Measurements from ENCODE around the gene CPN1.

The CPN1 gene

DNA sequence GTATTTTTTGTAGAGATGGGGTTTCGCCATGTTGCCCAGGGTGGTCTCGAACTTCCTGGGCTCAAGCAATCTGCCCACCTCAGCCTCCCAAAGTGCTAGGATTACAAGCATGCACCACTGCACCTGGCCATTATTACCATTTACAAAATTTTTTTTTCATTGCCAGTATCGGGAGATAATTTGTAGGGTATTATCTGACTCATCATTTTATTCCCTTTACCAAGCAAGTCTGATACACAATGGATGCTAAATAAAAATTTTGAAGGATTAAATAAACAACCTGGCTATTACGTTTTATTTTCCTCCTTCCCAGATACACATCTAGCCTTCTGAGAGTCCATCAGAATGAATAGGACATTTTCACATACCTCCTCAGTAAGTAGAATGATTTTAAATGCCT lies 38.1 kb upstream of the CPN1 start:
- Histone ChIP-seq H3K9ac (ENCODE audit: insufficient read length) (no peak overlapping the region), H3K27ac (no peak overlapping the region), H3K4me3 (no peak overlapping the region), H3K36me3 (ENCODE audit: insufficient read depth, low read length) (no peaks in the 10 kb centered on the region), H3K9me3 (ENCODE audit: low read depth, low read length) (no peaks in the 10 kb centered on the region)
- no peak for TF ChIP-seq FOXP2 (optimal IDR thresholded peaks at IDR 0.05; ENCODE audit: control extremely low read depth, extremely low read length, insufficient read depth)
- TF ChIP-seq POLR2AphosphoS5 (IDR thresholded peaks at IDR 0.05; ENCODE audit: borderline replicate concordance, low read depth, low read length): no peak
- no peak for TF ChIP-seq EZH2 (IDR thresholded peaks at IDR 0.05)
- no peak for DNase-seq (ENCODE audit: low read depth, low spot score)

DNA sequence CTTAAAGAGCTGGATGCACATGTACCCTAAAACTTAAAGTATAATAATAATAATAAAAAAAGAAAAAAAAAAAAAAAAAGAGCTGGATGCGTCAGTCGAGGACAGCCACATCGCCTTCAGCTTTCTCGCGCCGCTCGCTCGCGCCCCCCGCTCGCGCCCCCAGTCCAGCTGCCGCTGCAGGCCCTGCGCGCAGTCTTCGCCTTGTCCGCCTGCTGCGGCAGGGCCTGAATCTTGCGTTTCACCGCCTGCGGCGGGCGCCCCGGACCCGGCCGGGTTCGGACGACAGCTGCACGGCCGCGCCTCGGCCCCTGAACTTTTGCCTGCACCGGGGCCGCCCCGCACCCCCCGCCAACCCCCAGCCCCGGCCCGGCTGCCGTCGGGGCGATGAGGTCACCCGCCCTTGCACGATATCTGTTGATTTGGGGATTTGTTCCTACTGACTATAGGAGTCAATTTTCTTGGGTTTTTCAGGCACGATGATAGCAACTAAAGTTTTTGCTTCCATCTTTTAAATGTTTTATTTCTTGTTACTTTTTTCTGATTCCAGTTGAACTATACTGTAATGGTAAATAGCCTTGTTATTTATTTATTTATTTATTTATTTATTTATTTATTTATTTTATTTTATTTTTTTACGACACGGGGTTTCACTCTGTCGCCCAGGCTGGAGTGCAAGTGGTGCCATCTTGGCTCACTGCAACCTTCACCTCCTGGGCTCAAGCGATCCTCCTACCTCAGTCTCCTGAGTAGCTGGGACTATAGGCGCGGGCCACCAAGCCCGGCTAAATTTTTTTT lies 33.5 kb upstream of the CPN1 start:
- H3K4me3 ChIP-seq: no peak overlapping the region

DNA sequence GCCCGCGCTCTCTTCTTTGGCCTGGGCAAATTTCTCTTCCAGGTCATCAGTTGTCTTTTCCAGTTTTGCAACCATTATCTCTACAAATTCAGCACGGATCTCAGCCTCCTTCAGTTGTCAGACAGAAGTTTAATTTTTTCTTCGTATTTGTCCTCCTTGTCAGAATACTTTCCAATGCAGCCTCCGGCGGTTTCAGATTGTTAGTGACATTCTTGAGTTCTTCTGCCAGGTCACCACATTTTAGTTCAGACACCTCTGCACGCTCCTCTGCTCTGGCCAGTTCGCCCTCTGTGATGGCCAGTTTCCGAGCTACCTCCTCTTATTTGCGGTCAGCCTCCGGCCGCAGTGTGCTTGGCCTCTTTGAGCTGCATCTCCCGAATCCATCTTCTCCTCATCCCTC lies 32.8 kb upstream of the CPN1 start:
- DNase-seq (ENCODE audit: low read depth, low spot score): no peak
- no peak for TF ChIP-seq FOXP2 (optimal IDR thresholded peaks at IDR 0.05; ENCODE audit: control extremely low read depth, extremely low read length, insufficient read depth)
- TF ChIP-seq EZH2 (IDR thresholded peaks at IDR 0.05): no peak
- no peak for TF ChIP-seq POLR2AphosphoS5 (IDR thresholded peaks at IDR 0.05; ENCODE audit: borderline replicate concordance, low read depth, low read length)

More for the DNA sequence above, 33.5 kb upstream of the CPN1 start:
- DNase-seq (ENCODE audit: low read depth, low spot score): no peak
- Histone ChIP-seq H3K36me3 (ENCODE audit: insufficient read depth, low read length) (no peaks in the 10 kb centered on the region), H3K27ac (no peak overlapping the region), H3K9me3 (ENCODE audit: low read depth, low read length) (no peaks in the 10 kb centered on the region), H3K9ac (ENCODE audit: insufficient read length) (no peak overlapping the region)
- no peak for TF ChIP-seq EZH2 (IDR thresholded peaks at IDR 0.05)
- no peak for TF ChIP-seq POLR2AphosphoS5 (IDR thresholded peaks at IDR 0.05; ENCODE audit: borderline replicate concordance, low read depth, low read length)
- TF ChIP-seq FOXP2 (optimal IDR thresholded peaks at IDR 0.05; ENCODE audit: control extremely low read depth, extremely low read length, insufficient read depth): no peak

DNA sequence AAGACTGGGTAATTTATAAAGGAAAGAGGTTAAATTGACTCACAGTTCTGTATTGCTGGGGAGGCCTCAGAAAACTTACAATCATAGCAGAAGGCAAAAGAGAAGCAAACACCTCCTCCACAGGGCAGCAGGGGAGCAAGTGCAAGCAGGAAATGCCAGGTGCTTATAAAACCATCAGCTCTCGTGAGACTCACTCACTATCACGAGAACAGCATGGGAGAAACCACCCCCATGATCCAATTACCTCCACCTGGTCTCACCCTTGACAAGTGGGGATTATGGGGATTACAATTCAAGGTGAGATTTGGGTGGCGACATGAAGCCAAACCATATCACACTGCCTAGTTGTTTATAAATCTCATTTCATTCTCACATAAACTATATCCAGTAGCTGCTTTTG lies 28.0 kb upstream of the CPN1 start:
- Histone ChIP-seq H3K27ac (no peak overlapping the region), H3K36me3 (ENCODE audit: insufficient read depth, low read length) (no peaks in the 10 kb centered on the region), H3K4me3 (no peak overlapping the region), H3K9ac (ENCODE audit: insufficient read length) (no peak overlapping the region), H3K9me3 (ENCODE audit: low read depth, low read length) (no peaks in the 10 kb centered on the region)
- TF ChIP-seq FOXP2 (optimal IDR thresholded peaks at IDR 0.05; ENCODE audit: control extremely low read depth, extremely low read length, insufficient read depth) (no peak), EZH2 (IDR thresholded peaks at IDR 0.05) (no peak), POLR2AphosphoS5 (IDR thresholded peaks at IDR 0.05; ENCODE audit: borderline replicate concordance, low read depth, low read length) (no peak)
- no peak for DNase-seq (ENCODE audit: low read depth, low spot score)

More for the DNA sequence above, 32.8 kb upstream of the CPN1 start:
- Histone ChIP-seq H3K9ac (ENCODE audit: insufficient read length) (no peak overlapping the region), H3K4me3 (no peak overlapping the region), H3K27ac (no peak overlapping the region), H3K36me3 (ENCODE audit: insufficient read depth, low read length) (no peaks in the 10 kb centered on the region), H3K9me3 (ENCODE audit: low read depth, low read length) (no peaks in the 10 kb centered on the region)

DNA sequence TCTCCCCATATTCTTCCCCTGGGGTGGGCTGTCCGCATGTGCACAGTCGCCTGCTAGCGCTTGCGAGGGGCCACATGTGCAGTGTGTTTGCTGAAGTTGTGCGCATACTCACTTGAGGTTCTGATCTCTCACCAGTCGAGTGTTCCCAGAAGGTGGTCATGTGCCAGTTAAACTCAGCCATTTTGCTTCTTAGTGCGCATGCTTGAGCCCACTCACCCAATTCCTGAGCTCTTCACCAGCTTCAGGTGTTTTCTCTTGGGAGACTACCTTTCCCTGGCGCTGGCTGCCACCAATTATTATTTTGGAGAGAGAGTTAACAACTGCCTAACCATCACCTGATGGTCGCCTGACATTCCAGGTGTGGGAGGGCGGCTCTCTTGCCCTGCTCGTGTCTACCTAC lies 25.2 kb upstream of the CPN1 start:
- DNase-seq (ENCODE audit: low read depth, low spot score): no peak
- H3K4me3 ChIP-seq: no peak overlapping the region

DNA sequence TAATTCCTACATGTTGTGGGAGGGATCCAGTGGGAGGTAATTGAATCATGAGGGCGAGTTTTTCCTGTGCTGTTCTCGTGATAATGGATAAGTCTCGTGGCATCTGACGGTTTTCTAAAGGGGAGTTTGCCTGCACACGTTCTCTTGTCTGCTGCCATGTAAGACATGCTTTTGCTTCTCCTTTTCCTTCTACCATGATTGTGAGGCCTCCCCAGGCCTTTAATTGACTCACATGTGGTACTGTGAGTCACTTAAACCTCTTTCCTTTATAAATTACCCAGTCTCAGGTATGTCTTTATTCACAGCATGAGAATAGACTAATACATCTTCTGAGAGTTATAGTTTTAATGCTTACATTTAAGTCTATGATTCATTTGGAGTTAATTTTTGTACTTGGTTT lies 22.6 kb upstream of the CPN1 start:
- no peak for TF ChIP-seq FOXP2 (optimal IDR thresholded peaks at IDR 0.05; ENCODE audit: control extremely low read depth, extremely low read length, insufficient read depth)
- Histone ChIP-seq H3K9me3 (ENCODE audit: low read depth, low read length) (no peaks in the 10 kb centered on the region), H3K36me3 (ENCODE audit: insufficient read depth, low read length) (no peaks in the 10 kb centered on the region), H3K4me3 (no peak overlapping the region), H3K9ac (ENCODE audit: insufficient read length) (no peak overlapping the region), H3K27ac (no peak overlapping the region)
- DNase-seq (ENCODE audit: low read depth, low spot score): no peak

More for the DNA sequence above, 25.2 kb upstream of the CPN1 start:
- Histone ChIP-seq H3K36me3 (ENCODE audit: insufficient read depth, low read length) (no peaks in the 10 kb centered on the region), H3K27ac (no peak overlapping the region), H3K9me3 (ENCODE audit: low read depth, low read length) (no peaks in the 10 kb centered on the region), H3K9ac (ENCODE audit: insufficient read length) (no peak overlapping the region)
- TF ChIP-seq POLR2AphosphoS5 (IDR thresholded peaks at IDR 0.05; ENCODE audit: borderline replicate concordance, low read depth, low read length) (no peak), FOXP2 (optimal IDR thresholded peaks at IDR 0.05; ENCODE audit: control extremely low read depth, extremely low read length, insufficient read depth) (no peak), EZH2 (IDR thresholded peaks at IDR 0.05) (no peak)

DNA sequence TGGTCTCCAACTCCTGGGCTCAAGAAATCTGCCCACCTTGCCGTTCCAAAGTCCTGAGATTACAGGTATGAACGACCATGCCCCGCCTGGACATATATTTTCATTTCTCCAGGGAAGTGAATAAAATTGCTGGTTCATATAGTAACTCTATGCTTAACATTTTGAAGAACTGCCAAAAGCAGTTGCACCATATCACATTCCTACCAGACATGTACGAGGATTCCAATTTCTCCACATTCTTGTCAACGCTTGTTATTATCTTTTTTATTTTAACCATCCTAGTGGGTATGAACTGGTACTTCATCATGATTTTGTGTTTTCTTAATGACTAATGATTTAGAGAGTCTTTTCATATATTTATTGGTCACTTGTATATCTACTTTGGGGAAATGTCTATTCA lies 21.9 kb upstream of the CPN1 start:
- Histone ChIP-seq H3K9ac (ENCODE audit: insufficient read length) (no peak overlapping the region), H3K36me3 (ENCODE audit: insufficient read depth, low read length) (no peaks in the 10 kb centered on the region), H3K27ac (no peak overlapping the region), H3K4me3 (no peak overlapping the region), H3K9me3 (ENCODE audit: low read depth, low read length) (no peaks in the 10 kb centered on the region)
- no peak for TF ChIP-seq FOXP2 (optimal IDR thresholded peaks at IDR 0.05; ENCODE audit: control extremely low read depth, extremely low read length, insufficient read depth)
- no peak for TF ChIP-seq EZH2 (IDR thresholded peaks at IDR 0.05)
- no peak for TF ChIP-seq POLR2AphosphoS5 (IDR thresholded peaks at IDR 0.05; ENCODE audit: borderline replicate concordance, low read depth, low read length)
- DNase-seq (ENCODE audit: low read depth, low spot score): no peak

DNA sequence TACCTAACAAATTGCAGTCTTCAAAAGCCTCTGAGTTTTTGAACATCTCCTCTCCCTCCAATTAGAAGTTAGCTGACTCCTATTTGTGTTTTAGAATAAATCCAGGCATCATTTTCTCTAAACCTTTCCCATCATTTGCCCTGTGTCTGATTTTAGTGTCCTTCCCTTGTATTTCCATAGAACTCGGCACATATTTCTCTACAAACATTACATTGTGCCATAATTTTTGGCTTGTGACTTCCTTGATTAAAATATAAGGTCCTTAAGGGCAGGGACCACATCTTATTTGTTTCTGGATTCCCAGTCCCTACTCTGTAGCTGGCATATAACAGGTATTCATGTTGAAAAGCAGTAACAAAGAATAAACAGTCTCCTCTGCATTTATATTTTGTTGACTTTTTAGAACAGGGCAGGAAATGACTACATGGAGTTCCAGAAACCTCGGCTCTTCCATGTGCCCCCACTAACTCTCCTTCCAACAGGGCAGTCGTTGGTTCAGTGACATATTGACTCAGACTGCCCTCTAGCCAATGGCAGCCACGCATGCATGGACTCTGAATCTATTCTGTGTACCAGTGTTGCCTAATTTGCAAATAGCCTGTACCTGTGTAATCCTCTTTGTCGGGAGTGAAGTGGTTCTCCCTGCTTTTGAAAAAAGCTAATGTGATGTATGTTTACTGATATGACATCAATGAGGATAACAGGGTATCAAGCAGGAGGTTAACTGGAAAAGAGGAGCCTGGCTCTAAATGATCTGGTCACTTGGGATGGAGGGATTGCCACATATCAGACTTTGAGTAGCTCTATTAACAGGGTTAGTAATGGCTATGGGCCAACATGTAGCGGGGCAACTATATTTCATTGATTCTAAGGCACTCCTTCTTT lies 19.8 kb upstream of the CPN1 start:
- H3K27ac ChIP-seq: no peak overlapping the region
- no peaks in the 10 kb centered on the region for H3K36me3 ChIP-seq (ENCODE audit: insufficient read depth, low read length)
- DNase-seq (ENCODE audit: low read depth, low spot score): no peak
- no peak overlapping the region for H3K4me3 ChIP-seq
- H3K9ac ChIP-seq (ENCODE audit: insufficient read length): no peak overlapping the region
- H3K9me3 ChIP-seq (ENCODE audit: low read depth, low read length): no peaks in the 10 kb centered on the region
- TF ChIP-seq FOXP2 (optimal IDR thresholded peaks at IDR 0.05; ENCODE audit: control extremely low read depth, extremely low read length, insufficient read depth): no peak
- no peak for TF ChIP-seq POLR2AphosphoS5 (IDR thresholded peaks at IDR 0.05; ENCODE audit: borderline replicate concordance, low read depth, low read length)
- TF ChIP-seq EZH2 (IDR thresholded peaks at IDR 0.05): no peak

All from SK-N-MC (cell line).